Right forelimb (tissue), 1 donor: ENCODE results near the gene ABLIM3.
"Not testable (repeated sequence)": the region's sequence is repeated elsewhere in the genome, so short reads cannot be mapped to it uniquely, and the experiment has no call there.

Source experiments
- DNase-seq: peaks from one replicate; pipeline ENCODE4 v3.0.0-alpha.2; 2018

The ABLIM3 gene

GRCh38 chr5:149160291-149160787 lies 19.0 kb downstream of the ABLIM3 start:
- DNase-seq = no peak

- DNase-seq = no peak
Observed at GRCh38 chr5:149161026-149161687, 19.9 kb downstream of the ABLIM3 start.

- DNase-seq = no peak
Observed at GRCh38 chr5:149161850-149162249, 20.6 kb downstream of the ABLIM3 start.

- no peak for DNase-seq
Observed at GRCh38 chr5:149162401-149163084, 21.2 kb downstream of the ABLIM3 start.

- DNase-seq = no peak
Observed at GRCh38 chr5:149164731-149165130, 23.4 kb downstream of the ABLIM3 start.

- no peak for DNase-seq
Observed at GRCh38 chr5:149166128-149166527, 24.8 kb downstream of the ABLIM3 start.

- DNase-seq = no peak
Observed at GRCh38 chr5:149166591-149167100, 25.4 kb downstream of the ABLIM3 start.

GRCh38 chr5:149168276-149168906 lies 27.1 kb downstream of the ABLIM3 start:
- DNase-seq = no peak

- no peak for DNase-seq
Observed at GRCh38 chr5:149170299-149170698, 29.0 kb downstream of the ABLIM3 start.

- no peak for DNase-seq
Observed at GRCh38 chr5:149172261-149172660, 31.0 kb downstream of the ABLIM3 start.

GRCh38 chr5:149172709-149173505 lies 31.6 kb downstream of the ABLIM3 start:
- no peak for DNase-seq

GRCh38 chr5:149174847-149175234 lies 33.5 kb downstream of the ABLIM3 start:
- no peak for DNase-seq

GRCh38 chr5:149175346-149176105 lies 34.2 kb downstream of the ABLIM3 start:
- no peak for DNase-seq

GRCh38 chr5:149177339-149177843 lies 36.1 kb downstream of the ABLIM3 start:
- no peak for DNase-seq

GRCh38 chr5:149177911-149178565 lies 36.7 kb downstream of the ABLIM3 start:
- no peak for DNase-seq

GRCh38 chr5:149181732-149182131 lies 40.4 kb downstream of the ABLIM3 start:
- DNase-seq = no peak

- no peak for DNase-seq
Observed at GRCh38 chr5:149182241-149182640, 40.9 kb downstream of the ABLIM3 start.

- no peak for DNase-seq
Observed at GRCh38 chr5:149185067-149185466, 43.8 kb downstream of the ABLIM3 start.

GRCh38 chr5:149186506-149186905 lies 45.2 kb downstream of the ABLIM3 start:
- no peak for DNase-seq

- DNase-seq = not testable (repeated sequence)
Observed at GRCh38 chr5:149187617-149188016, 46.3 kb downstream of the ABLIM3 start.

- no peak for DNase-seq
Observed at GRCh38 chr5:149188383-149188782, 47.1 kb downstream of the ABLIM3 start.
